ENCODE measurements around the gene GON7. TPM values are rescaled to one million over a fixed set of nuclear protein-coding genes. Genes with fewer than 3 reads are reported as not detected.
"Not testable (repeated sequence)": the region's sequence is repeated elsewhere in the genome, so short reads cannot be mapped to it uniquely, and the experiment has no call there.

Gene GON7, protein sequence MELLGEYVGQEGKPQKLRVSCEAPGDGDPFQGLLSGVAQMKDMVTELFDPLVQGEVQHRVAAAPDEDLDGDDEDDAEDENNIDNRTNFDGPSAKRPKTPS
- polyA plus RNA-seq (ENCODE audit: insufficient read length in 3 of 3), result 10 to 100 TPM; 22.4 to 22.6 (median 22.5) TPM

DNA sequence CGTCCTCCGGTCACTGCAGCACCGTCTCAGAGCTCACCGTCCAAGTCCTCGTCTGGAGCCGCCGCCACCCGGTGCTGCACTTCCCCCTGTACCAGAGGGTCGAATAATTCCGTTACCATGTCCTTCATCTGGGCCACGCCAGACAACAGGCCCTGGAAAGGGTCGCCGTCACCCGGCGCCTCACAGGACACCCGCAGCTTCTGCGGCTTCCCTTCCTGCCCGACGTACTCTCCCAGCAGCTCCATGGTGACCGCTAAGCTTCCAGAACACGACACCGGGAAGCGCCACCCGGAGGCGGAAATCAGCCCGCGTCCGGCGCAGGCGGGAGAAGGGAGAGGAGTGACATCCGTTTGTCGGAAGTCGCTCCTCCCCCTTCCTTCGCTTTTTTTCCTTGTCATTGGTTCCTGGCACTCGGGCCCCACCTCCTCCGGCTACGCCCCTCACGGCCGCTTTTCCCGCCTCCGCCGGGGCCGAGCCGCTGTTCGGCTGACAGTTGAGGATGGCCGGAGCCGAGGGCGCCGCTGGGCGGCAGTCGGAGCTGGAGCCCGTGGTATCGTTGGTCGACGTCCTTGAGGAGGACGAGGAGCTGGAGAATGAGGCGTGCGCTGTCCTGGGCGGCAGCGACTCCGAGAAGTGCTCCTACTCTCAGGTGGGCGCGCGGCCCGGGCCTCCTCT is at the start of gene GON7, which contains the start of gene UBR7:
GON7 (minus strand) TSS at position 273 of the 675 bp plus-strand sequence; CDS start at position 245, 28 bp downstream.
UBR7 (plus strand) TSS at position 464 of the 675 bp plus-strand sequence; CDS start at position 500, 36 bp downstream.
- DNase-seq (ENCODE audit: low read depth in 3 of 3, low spot score in 2 of 3), result peak; percentile 92 to 98 (median 93)

DNA sequence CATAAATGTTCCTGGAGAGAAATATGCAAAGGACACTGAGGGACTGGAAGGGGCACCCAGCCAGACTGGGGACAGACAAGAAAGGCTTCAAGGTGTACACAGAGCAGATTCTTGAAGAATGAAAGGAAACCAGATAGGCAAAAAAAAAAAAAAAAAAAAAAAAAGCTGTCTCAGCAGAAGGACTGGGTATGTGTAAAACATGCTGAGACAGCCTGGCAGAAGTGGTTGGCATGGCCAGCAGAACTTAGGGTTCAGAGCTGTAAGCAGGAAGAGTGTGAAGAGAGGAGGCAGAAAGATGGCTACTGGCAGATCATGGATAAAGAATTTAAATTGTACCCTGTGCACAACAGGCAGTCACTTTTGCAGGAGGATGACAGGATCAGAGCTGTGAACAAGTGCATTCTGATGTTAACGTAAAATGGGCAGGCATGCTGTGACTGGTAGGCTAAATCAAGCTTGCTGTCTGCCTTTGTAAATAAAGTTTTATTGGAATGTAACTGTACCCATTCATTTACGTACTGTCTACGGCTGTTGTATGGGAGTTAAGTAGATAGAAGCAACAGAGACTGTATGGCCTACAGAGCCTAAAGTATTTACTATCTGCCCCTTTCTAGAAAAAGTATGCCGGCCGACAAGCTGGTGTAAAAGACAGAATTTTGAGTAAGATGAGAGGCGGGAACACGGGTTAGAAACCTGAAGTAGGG is 42.4 kb upstream of the GON7 start:
- DNase-seq (ENCODE audit: low read depth in 3 of 3, low spot score in 2 of 3), result no peak

DNA sequence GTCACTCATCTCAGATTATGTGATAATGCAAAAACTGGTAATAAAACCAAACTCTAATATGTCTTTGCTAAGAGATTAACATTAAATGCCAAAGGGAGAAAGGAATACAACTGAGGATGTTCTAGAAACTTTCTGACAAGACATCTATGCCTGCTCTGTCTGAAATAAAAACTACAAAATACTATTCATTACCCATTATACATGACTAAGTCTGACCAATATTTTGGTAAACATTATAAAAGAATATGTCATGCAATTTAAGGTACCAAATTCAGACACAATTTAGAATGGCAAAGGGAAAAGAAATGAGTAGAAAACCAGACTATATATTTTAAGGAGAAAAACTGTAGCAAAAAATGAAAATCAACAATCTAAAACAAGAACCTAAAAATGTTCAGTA is 39.7 kb upstream of the GON7 start:
- DNase-seq (ENCODE audit: low read depth in 3 of 3, low spot score in 2 of 3), result no peak

DNA sequence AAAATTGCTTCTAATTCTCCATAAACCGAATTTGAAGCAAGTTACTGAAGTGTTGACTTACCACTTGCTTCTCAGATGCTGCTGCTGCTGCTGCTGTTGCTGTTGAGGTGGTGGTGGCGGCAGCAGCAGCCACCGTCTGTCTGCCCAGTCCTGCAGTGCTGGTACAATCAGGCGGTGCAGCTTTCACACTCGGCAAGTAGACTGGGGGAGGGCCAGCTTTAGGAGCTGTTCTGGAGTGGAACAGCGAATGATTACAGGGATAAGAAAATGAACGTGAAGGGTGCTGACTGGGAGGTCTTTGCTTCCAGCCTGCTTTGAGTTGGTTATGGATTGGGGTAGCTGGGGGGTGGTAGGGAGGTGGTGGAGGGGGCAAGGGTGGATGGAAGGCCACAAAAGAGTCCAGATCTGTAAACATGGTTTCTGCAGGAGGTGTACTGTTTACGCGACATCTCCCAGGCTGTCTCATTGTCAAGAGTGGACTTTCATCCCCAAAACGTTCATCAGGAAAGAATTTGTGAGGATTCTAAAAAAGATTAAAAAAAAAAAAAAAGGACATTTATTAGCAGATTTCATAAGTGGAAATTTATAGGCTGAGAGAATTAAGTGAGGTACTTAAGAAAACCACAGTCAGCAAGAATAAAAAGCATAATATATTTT is 39.0 kb upstream of the GON7 start:
- DNase-seq (ENCODE audit: low read depth in 3 of 3, low spot score in 2 of 3), result no peak

DNA sequence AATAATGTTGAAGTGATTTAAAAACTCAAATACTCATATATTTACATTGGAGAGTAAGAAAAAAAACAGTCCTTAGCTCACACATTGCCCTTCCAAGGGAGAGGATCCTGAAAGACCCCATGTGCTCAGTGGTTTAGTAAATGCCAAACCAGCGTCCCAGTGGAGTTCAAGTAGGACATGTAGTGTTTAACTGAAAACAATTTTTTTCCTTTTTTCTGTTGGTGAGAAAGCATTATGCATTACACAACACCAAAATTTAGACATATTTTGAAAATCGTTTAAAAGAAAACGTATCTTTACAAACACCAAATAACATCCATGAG is 33.8 kb upstream of the GON7 start:
- DNase-seq (ENCODE audit: low read depth in 3 of 3, low spot score in 2 of 3), result no peak

DNA sequence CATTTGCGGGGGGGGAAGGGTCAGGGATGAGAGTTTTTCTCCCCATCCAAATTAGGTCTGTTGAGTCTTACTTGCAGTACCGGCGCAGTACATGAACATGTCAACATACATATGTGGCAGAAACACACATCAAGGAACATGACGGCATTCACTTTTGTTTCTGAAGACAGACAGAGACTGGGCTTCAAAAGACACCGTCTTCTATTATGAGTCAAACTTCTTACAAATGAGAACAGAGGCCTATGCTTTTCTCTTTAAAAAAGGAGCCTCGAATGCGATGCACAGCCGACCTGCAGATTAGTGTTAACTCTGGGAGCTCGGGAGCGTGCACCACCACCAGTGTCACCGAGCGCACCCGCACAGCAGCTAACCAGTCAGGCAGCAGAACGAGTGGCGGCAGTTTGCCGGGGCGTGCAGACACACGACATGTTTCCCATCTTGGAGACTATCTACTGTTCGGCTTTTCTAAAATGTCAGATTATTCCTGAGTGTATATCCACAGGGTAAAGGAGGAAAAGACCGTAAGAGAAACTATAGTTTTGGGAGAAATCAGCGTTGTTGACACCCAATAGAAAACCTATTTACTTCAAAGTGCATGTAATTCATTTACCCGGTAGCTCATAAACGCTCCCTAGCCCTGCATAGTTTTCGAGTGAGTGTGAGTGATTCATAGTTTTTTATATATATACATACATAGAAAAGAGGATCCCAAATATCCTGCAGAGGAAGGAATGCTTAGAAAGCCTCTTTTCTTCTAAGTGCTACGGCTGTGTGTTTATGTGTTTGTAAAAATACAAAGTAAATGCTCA is 33.2 kb upstream of the GON7 start:
- no peak for DNase-seq (ENCODE audit: low read depth in 3 of 3, low spot score in 2 of 3)

DNA sequence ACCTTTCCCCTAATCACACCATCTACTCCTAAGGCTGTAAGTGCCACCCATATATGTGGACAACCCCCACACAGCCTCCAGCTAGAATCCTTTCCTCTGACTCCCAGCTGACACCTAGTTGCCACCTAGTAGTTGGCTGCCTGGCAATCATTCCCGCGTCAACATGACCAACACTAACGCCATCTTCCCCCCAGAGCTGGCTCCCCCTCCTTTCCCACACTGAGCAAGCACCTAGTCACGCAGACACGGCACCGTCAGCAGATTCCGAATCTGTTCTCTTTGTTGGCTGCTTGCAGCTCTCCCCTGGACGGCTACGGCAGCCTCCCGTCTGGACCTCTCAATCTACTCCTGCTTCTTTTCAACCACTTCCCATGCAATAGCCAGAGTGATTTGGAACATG is 27.9 kb upstream of the GON7 start:
- DNase-seq (ENCODE audit: low read depth in 3 of 3, low spot score in 2 of 3), result no peak

DNA sequence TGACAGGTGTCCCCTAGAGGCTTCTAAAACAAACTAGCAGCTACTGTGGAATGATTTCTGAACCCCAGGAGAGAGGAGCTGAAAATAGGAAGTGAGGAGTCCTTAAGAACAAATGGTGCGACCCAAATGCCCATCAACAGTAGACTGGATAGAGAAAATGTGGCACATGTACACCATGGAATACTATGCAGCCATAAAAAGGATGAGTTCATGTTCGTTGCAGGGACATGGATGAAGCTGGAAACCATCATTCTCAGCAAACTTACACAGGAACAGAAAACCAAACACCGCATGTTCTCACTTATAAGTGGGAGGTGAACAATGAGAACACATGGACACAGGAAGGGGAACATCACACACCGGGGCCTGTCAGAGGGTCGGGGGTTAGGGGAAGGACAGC is 26.2 kb upstream of the GON7 start:
- DNase-seq (ENCODE audit: low read depth in 3 of 3, low spot score in 2 of 3), result not testable (repeated sequence)

DNA sequence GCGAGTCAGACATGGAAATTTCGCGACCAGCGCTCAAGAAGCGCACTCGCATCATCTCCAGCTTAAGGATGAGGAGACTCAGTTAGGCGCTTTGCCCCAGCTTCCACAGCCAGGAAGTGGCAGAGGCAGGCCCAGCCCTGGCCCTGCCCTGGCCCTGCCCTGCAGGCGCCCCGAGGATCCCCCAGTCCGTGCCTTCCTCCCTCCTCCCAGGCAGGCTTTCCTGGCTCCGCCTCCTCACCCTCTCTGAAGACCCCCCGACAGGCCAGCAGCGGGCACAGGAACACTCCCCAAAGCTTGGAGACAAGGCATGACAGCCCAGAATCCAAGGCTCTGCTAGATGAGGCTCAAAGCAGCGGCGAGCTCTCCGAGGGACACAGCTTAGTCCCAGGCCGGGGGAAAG is 25.3 kb upstream of the GON7 start:
- no peak for DNase-seq (ENCODE audit: low read depth in 3 of 3, low spot score in 2 of 3)

DNA sequence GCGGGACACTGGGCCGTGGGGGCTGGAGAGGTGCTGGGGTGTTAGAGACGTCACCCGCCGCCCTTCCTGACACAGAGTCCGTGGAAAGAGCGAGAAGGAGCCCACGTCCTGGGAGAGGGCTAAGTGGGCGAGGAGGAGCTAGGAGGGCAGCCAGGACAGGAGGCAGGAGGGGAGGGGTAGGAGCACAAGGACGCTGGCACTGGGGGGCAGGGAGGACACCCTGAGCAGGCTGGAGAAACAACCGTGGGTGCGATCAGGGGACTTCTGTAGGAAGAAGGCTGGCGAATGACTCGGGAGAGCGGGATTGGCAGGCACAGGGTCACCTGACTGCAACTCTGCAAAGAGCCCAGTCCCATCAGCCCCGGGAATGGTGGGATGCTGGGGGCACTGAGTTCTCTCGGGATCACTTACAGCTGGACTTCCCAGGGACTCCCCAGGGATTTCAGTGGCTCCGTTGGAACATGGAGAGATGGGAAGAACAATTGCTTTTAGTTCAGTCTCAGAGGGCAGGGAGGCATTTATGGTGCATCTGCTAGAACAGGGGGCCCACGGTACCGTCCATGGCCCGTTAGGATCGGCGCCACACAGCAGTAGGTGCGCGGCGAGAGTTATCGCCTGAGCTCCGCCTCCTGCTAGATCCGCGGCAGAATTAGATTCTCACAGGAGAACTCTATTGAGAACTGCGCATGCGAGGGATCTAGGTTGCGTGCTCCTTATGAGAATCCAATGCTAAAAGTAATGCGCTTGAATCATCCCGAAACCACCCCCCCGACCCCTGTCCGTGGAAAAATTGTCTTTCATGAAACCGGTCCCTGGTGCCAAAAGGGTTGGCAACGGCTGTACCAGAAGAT is 24.5 kb upstream of the GON7 start:
- DNase-seq (ENCODE audit: low read depth in 3 of 3, low spot score in 2 of 3), result peak in 1 of 3 donors; percentile 23

DNA sequence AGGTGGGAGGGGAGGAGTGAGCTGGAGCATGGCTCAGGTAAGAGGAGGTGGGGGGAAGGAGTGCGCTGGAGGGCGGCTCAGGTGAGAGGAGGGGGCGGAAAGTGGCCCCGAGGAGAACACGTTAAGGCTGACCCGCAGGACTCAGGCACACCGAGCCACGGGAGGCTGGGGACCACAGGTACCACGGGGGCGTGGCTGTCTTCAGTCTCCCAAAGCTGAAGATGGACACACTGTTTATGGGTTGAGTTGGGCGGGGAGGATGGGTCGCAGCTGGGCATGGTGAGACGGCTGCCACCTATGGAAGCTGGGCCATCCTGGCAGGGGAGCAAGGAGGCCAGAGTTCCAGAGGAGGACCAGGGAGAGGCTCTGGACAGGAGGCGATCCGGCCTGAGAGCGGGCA is 23.7 kb upstream of the GON7 start:
- no peak for DNase-seq (ENCODE audit: low read depth in 3 of 3, low spot score in 2 of 3)

DNA sequence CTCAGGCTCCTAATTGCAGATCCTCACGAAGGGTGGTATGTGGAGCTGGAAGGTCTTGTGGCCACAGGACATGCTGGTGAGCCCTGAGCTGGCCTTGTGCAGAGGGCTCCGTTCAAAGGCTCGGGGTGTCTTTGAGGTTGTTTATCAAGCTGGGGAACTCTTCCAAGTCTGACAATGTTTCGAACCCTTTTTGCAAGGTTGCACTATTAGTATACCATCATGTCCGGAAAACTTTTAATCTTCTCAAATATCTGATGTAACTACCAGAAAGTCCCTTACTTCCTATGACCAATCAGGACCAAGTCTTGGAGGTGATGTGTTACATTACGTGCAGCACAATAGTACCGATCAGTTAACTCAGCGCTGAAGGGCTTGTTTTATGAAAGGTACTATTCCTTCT is 21.7 kb upstream of the GON7 start:
- DNase-seq (ENCODE audit: low read depth in 3 of 3, low spot score in 2 of 3), result no peak

DNA sequence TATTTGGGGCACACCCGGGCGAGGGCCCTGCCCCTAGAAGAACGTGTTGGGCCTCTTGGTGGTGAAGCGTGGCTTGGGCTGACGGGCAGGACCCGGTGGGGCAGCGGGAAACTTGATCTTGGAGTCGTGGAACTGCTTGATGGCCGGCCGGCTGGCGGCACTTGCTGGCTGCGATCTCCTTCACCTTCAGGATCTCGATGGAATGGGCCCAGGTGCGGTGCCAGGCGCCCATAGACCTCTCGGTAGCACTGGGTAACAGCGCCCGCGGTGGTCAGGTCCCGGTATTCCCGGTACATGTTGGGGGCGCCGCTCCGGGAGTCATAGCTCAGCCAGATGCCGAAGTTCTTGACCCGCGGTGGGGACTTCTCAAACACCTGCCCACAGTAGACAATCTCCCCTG is 16.7 kb upstream of the GON7 start:
- no peak for DNase-seq (ENCODE audit: low read depth in 3 of 3, low spot score in 2 of 3)

DNA sequence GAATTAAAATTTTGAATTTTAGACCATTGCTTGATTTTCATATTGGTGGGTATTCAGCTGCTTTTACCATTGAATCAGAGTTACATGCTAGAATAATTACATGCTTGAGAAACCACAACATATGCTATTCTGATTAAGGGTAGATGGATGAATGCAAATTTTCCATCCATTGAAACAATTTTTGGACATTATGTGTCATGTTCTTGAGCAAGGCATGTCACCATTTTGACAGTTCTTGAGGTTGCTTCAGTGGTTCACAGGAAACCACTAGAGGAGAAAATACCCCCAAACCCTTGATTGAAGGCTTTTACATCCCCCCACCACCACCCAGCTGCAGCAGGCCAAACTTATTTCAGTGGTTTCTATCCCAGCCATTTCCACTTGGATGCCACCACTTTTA is 13.6 kb upstream of the GON7 start:
- no peak for DNase-seq (ENCODE audit: low read depth in 3 of 3, low spot score in 2 of 3)

DNA sequence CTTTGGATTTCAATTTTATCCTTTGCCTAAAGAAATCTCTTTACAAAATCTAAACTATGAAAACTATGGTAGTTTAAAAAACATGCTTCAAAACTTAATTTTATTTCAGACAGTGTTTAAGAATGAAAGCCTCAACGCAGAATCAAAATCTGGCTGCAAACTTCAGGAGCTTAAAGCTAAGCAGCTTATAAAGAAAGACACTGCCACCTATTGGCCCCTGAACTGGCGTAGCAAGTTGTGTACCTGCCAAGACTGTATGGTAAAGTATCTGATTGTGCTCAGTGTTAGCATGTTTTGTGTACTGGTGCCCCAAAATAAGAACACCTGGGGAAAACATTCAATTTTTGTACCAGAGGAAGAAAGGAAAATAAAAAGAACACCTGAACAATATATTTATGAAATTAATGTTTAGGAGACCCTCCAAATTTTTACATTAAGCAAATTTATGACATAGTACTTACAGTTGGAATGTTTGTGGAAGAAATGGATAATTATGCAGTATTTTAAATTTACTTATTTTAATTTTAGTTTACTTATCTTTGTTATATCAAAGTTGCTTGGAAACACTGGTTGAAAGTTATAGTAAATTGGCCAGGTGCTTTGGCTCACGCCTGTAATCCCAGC is 12.3 kb upstream of the GON7 start:
- peak in 1 of 3 donors; percentile 29 for DNase-seq (ENCODE audit: low read depth in 3 of 3, low spot score in 2 of 3)

DNA sequence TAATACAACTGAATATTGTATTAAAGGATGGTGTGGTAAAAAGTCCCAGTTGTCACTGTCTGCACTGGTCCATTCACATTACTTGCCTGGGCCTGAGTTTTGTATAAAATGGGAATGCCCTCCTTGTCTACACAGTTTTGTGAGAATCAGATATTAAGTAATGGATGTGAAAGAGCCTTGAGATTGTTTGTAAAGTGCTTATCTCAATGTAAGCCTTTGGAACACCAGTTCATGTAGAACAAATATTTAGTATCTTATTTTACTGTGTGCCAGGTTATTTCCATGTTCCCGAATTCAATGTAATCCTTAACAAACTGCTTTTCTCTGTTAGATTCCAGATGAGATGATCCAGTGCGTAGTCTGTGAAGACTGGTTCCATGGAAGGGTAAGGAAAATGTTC is 7.7 kb upstream of the GON7 start:
- DNase-seq (ENCODE audit: low read depth in 3 of 3, low spot score in 2 of 3), result no peak

DNA sequence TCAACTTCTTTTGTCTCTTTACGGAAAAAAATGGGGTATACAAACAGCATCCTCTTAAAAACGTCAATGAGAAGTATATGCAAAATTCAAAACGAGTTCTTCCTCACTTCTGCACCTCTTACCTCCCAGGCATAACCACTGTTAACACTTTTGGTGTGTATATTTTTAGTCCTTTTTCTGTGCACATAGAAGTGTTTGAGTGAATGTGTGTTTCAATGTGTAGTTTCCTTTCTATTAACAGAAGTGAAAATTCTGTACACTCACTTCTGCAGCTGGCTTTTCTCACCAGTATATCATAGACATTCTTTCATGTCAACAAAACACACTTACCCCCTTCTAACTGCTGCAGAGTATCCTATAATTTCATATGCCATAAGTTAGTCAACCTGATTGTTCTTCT is 5.6 kb upstream of the GON7 start:
- no peak for DNase-seq (ENCODE audit: low read depth in 3 of 3, low spot score in 2 of 3)

DNA sequence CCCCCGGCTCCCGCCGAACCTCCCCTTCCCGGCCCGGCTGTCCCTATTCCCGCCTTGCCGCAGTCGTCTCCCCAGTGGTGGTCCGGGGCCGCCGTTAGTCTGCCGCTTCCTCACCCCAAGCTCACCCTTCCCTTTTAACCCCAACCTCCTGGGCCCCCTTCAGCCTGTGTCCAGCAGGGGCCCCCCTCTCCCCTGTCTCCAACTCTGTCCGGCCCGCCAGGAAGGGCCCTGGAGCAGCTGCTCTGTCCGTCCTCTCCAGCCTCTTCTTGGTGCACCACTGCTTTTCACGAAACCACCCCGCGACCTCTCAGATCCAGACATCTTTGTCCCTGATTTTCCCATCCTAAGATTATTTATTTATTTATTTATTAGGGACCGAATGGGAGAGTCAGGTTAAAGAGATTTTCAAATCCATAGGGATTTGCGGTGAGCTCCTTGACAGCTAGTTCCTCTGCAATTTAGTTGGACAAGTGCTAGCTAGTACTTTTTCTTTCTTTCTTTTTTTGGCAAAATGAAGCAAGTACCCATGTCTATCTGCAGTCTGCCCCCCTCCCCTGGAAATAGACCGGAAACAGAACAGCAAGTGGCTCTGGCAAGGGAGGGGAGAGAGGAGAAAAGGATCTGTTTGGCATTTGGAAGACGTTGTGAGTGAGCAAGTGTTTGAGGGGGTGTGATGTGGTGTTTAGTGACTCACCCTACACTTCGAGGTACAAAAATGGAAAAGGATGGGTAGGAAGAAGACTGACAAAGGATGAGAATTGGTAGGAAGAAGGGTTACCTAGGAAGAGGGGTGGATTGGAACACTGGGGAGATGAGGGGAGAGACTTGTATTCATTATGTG is 823 bp upstream of the GON7 start:
- DNase-seq (ENCODE audit: low read depth in 3 of 3, low spot score in 2 of 3), result peak in 2 of 3 donors; percentile 23 to 32

Measured in right renal cortex interstitium (tissue), 3 donors.